DLD1 (cell line): Measurements from ENCODE around the gene HGS.
"Not testable (repeated sequence)": the region's sequence is repeated elsewhere in the genome, so short reads cannot be mapped to it uniquely, and the experiment has no call there.

Experiments
- in situ Hi-C: cut with HindIII; loops from 2 replicates; pipeline ENCODE4 v1.10.0; 2017; ENCODE audit warnings: low sequenced_read_pairs

HGS gene

GRCh38 chr17:81655378-81656117 is 28.3 kb upstream of the HGS start:
- in situ Hi-C loops, result no loop called here

GRCh38 chr17:81656118-81656743 is 27.6 kb upstream of the HGS start, which contains the start of gene PDE6G:
TSS of gene PDE6G (minus strand) at chr17:81656542. CDS start at chr17:81653305, 3,237 bp downstream.
- in situ Hi-C loops, result no loop called here

- in situ Hi-C loops, result no loop called here
Measured at GRCh38 chr17:81656835-81657234, 27.0 kb upstream of the HGS start.

- in situ Hi-C loops, result no loop called here
Measured at GRCh38 chr17:81659038-81659437, 24.8 kb upstream of the HGS start.

- in situ Hi-C loops, result no loop called here
Measured at GRCh38 chr17:81660441-81660840, 23.4 kb upstream of the HGS start.

- in situ Hi-C loops, result no loop called here
Measured at GRCh38 chr17:81662002-81662401, 21.8 kb upstream of the HGS start.

GRCh38 chr17:81664051-81664470 is 19.8 kb upstream of the HGS start:
- in situ Hi-C loops, result no loop called here

- in situ Hi-C loops, result no loop called here
Measured at GRCh38 chr17:81665205-81666091, 18.4 kb upstream of the HGS start.

- in situ Hi-C loops, result no loop called here
Measured at GRCh38 chr17:81666092-81666341, 17.8 kb upstream of the HGS start.

GRCh38 chr17:81666342-81667191 is 17.2 kb upstream of the HGS start, which contains the start of the genes CCDC137 and OXLD1:
TSS of gene CCDC137 (plus strand) at chr17:81666737. CDS start at chr17:81666767, 30 bp downstream.
TSS of gene OXLD1 (minus strand) at chr17:81666605. CDS start at chr17:81666577, 28 bp downstream.
- in situ Hi-C loops, result no loop called here

- in situ Hi-C loops, result no loop called here
Measured at GRCh38 chr17:81667754-81668153, 16.1 kb upstream of the HGS start.

- in situ Hi-C loops, result no loop called here
Measured at GRCh38 chr17:81672504-81672903, 11.3 kb upstream of the HGS start.

- in situ Hi-C loops, result no loop called here
Measured at GRCh38 chr17:81672954-81673353, 10.9 kb upstream of the HGS start.

- in situ Hi-C loops, result no loop called here
Measured at GRCh38 chr17:81673561-81674258, 10.1 kb upstream of the HGS start.

- in situ Hi-C loops, result not testable (repeated sequence)
Measured at GRCh38 chr17:81675515-81676221, 8.1 kb upstream of the HGS start.

- in situ Hi-C loops, result no loop called here
Measured at GRCh38 chr17:81676906-81677305, 6.9 kb upstream of the HGS start.

GRCh38 chr17:81680150-81680549 is 3.7 kb upstream of the HGS start:
- in situ Hi-C loops, result no loop called here

GRCh38 chr17:81681672-81682071 is 2.1 kb upstream of the HGS start:
- in situ Hi-C loops, result no loop called here

- in situ Hi-C loops, result no loop called here
Measured at GRCh38 chr17:81682565-81683207, 1.1 kb upstream of the HGS start.
